Neural progenitor cell (in vitro differentiated cells): ENCODE measurements around the gene ZNF304. TPM values are rescaled to one million over a fixed set of nuclear protein-coding genes. Genes with fewer than 3 reads are reported as not detected.
"Not testable (repeated sequence)": the region's sequence is repeated elsewhere in the genome, so short reads cannot be mapped to it uniquely, and the experiment has no call there.

Experiments used
- DNase-seq: peaks from one replicate; pipeline ENCODE4 v3.0.0-alpha.2; 2016; ENCODE audit warnings: low spot score
- H2AFZ ChIP-seq: fragments of 200-600 bp; sonication (generic); replicated peaks from 2 replicates; pipeline ENCODE4 v1.6.1; 2016; ENCODE audit warnings: antibody characterized with exemption
- H3F3A ChIP-seq: fragments of 200-600 bp; sonication (generic); 2 replicates; pipeline ENCODE4 v1.6.1; 2016; ENCODE audit warnings: antibody characterized with exemption, low read depth
- H3K27ac ChIP-seq: fragments of 200-600 bp; sonication (generic); 2 replicates; pipeline ENCODE4 v1.5.1; 2016; ENCODE audit warnings: mild to moderate bottlenecking
- H3K27me3 ChIP-seq: fragments of 200-600 bp; sonication (generic); 2 replicates; pipeline ENCODE4 v1.6.1; 2016; ENCODE audit warnings: mild to moderate bottlenecking, moderate library complexity
- H3K36me3 ChIP-seq: fragments of 200-600 bp; sonication (generic); 2 replicates; pipeline ENCODE4 v1.5.1; 2016
- H3K4me1 ChIP-seq: fragments of 200-600 bp; sonication (generic); 2 replicates; pipeline ENCODE4 v1.6.1; 2016; ENCODE audit warnings: mixed run types
- H3K4me2 ChIP-seq: fragments of 200-600 bp; sonication (generic); 2 replicates; pipeline ENCODE4 v1.6.1; 2016
- H3K4me3 ChIP-seq: fragments of 200-600 bp; sonication (generic); 2 replicates; pipeline ENCODE4 v1.5.1; 2016
- H3K79me2 ChIP-seq: fragments of 200-600 bp; sonication (generic); 2 replicates; pipeline ENCODE4 v1.6.1; 2016; ENCODE audit warnings: low read depth
- H3K9ac ChIP-seq: fragments of 200-600 bp; sonication (generic); 2 replicates; pipeline ENCODE4 v1.6.1; 2016
- H3K9me3 ChIP-seq: fragments of 200-600 bp; sonication (generic); 2 replicates; pipeline ENCODE4 v1.5.1; 2016; ENCODE audit warnings: low read depth
- H4K20me1 ChIP-seq: fragments of 200-600 bp; sonication (generic); 2 replicates; pipeline ENCODE4 v1.6.1; 2016; ENCODE audit warnings: low read depth
- H3K27ac Mint-ChIP-seq: 3 replicates; pipeline ENCODE4 v1.8.0; 2021; ENCODE audit warnings: mixed read lengths
- H3K27me3 Mint-ChIP-seq: 2 replicates; pipeline ENCODE4 v1.8.0; 2022; ENCODE audit warnings: low read depth, mild to moderate bottlenecking, inconsistent platforms, moderate library complexity, mixed read lengths; ENCODE audit not compliant: insufficient read depth
- H3K36me3 Mint-ChIP-seq: 3 replicates; pipeline ENCODE4 v1.8.0; 2021; ENCODE audit warnings: mixed read lengths
- H3K4me1 Mint-ChIP-seq: 3 replicates; pipeline ENCODE4 v1.8.0; 2021; ENCODE audit warnings: mixed read lengths
- H3K4me3 Mint-ChIP-seq: 3 replicates; pipeline ENCODE4 v1.8.0; 2021; ENCODE audit warnings: mild to moderate bottlenecking, moderate library complexity, mixed read lengths
- H3K9me3 Mint-ChIP-seq: 3 replicates; pipeline ENCODE4 v1.8.0; 2020; ENCODE audit warnings: mixed read lengths
- CTCF ChIP-seq: fragments of 200-600 bp; sonication (generic); IDR thresholded peaks from 2 replicates; pipeline ENCODE4 v1.5.1; 2017; ENCODE audit warnings: antibody characterized with exemption, mild to moderate bottlenecking
- EZH2 ChIP-seq: fragments of 200-600 bp; sonication (generic); IDR thresholded peaks from 2 replicates; pipeline ENCODE4 v1.6.1; 2017; ENCODE audit warnings: antibody characterized with exemption, mild to moderate bottlenecking, moderate library complexity
- EZH2phosphoT487 ChIP-seq: fragments of 200-600 bp; sonication (generic); IDR thresholded peaks from 2 replicates; pipeline ENCODE4 v1.6.1; 2017; ENCODE audit warnings: antibody characterized with exemption
- total RNA-seq: library from RNA; depleted of rRNA; stranded (reverse); fragments of >200 nt; gene quantifications from 2 replicates; pipeline ENCODE4 v1.2.3, GENCODE V29; 2015; ENCODE audit warnings: low replicate concordance

Gene ZNF304
- total RNA-seq, 1 donor from 2014 or later: 15.5 TPM

GRCh38 chr19:57374179-57374578, 23.1 kb downstream of the ZNF304 start:
- H3K4me3 ChIP-seq: no peak overlapping the region
- no peaks in the 10 kb centered on the region for H3K4me1 ChIP-seq
- H3K9me3 Mint-ChIP-seq: peaks cover 37% of the 10 kb centered on the region
- TF ChIP-seq EZH2: no peak
- no peak for TF ChIP-seq CTCF
- no peak for TF ChIP-seq EZH2phosphoT487
- no peaks in the 10 kb centered on the region for H3K36me3 ChIP-seq
- no peak overlapping the region for H3K4me3 Mint-ChIP-seq
- no peaks in the 10 kb centered on the region for H3K4me1 Mint-ChIP-seq
- no peak overlapping the region for H3K4me2 ChIP-seq
- no peaks in the 10 kb centered on the region for H3K9me3 ChIP-seq
- peaks cover 2% of the 10 kb centered on the region for H3K27me3 Mint-ChIP-seq
- H3F3A ChIP-seq: no peaks in the 10 kb centered on the region
- peaks cover 52% of the 10 kb centered on the region for H3K36me3 Mint-ChIP-seq
- H3K79me2 ChIP-seq: no peaks in the 10 kb centered on the region
- H3K27ac Mint-ChIP-seq: no peak overlapping the region
- H4K20me1 ChIP-seq: no peaks in the 10 kb centered on the region
- DNase-seq: no peak
- H3K9ac ChIP-seq: no peak overlapping the region
- H3K27me3 ChIP-seq: no peaks in the 10 kb centered on the region
- H3K27ac ChIP-seq: no peak overlapping the region
- no peak overlapping the region for H2AFZ ChIP-seq

GRCh38 chr19:57374647-57375046, 23.6 kb downstream of the ZNF304 start:
- not testable (repeated sequence) for H3K9me3 ChIP-seq, H3K27ac Mint-ChIP-seq, H3K27me3 ChIP-seq, H3K4me1 ChIP-seq, H3K79me2 ChIP-seq, H3F3A ChIP-seq, H3K36me3 ChIP-seq, DNase-seq, H3K9ac ChIP-seq, H3K4me3 ChIP-seq, H2AFZ ChIP-seq, H3K27me3 Mint-ChIP-seq, H3K4me2 ChIP-seq, H3K4me3 Mint-ChIP-seq, H3K4me1 Mint-ChIP-seq, H3K27ac ChIP-seq, H4K20me1 ChIP-seq
- peaks cover 52% of the 10 kb centered on the region for H3K36me3 Mint-ChIP-seq
- peaks cover 40% of the 10 kb centered on the region for H3K9me3 Mint-ChIP-seq

- no peak overlapping the region for H3K4me3 Mint-ChIP-seq
- TF ChIP-seq CTCF (no peak), EZH2 (no peak), EZH2phosphoT487 (no peak)
- Histone ChIP-seq H3K36me3 (no peaks in the 10 kb centered on the region), H3K79me2 (no peaks in the 10 kb centered on the region), H3K4me1 (no peaks in the 10 kb centered on the region), H4K20me1 (no peaks in the 10 kb centered on the region), H3K9me3 (no peaks in the 10 kb centered on the region), H3F3A (no peaks in the 10 kb centered on the region), H3K27me3 (no peaks in the 10 kb centered on the region), H2AFZ (no peak overlapping the region), H3K4me3 (no peak overlapping the region), H3K27ac (no peak overlapping the region), H3K9ac (no peak overlapping the region), H3K4me2 (no peak overlapping the region)
- peaks cover 2% of the 10 kb centered on the region for H3K27me3 Mint-ChIP-seq
- H3K4me1 Mint-ChIP-seq: no peaks in the 10 kb centered on the region
- peaks cover 50% of the 10 kb centered on the region for H3K36me3 Mint-ChIP-seq
- peaks cover 41% of the 10 kb centered on the region for H3K9me3 Mint-ChIP-seq
- no peak overlapping the region for H3K27ac Mint-ChIP-seq
- no peak for DNase-seq
Observed at GRCh38 chr19:57376151-57376550, 25.1 kb downstream of the ZNF304 start.

- Histone ChIP-seq H3F3A (no peaks in the 10 kb centered on the region), H3K4me1 (no peaks in the 10 kb centered on the region), H3K9ac (no peak overlapping the region), H3K9me3 (no peaks in the 10 kb centered on the region), H3K36me3 (no peaks in the 10 kb centered on the region), H3K27ac (no peak overlapping the region), H3K79me2 (no peaks in the 10 kb centered on the region), H3K4me2 (no peak overlapping the region), H4K20me1 (no peaks in the 10 kb centered on the region), H3K4me3 (no peak overlapping the region), H3K27me3 (no peaks in the 10 kb centered on the region), H2AFZ (no peak overlapping the region)
- Mint-ChIP-seq H3K27me3 (peaks cover 2% of the 10 kb centered on the region), H3K4me1 (no peaks in the 10 kb centered on the region), H3K9me3 (peaks cover 41% of the 10 kb centered on the region), H3K36me3 (peaks cover 45% of the 10 kb centered on the region), H3K4me3 (no peak overlapping the region), H3K27ac (no peak overlapping the region)
- DNase-seq: no peak
- no peak for TF ChIP-seq EZH2phosphoT487
Observed at GRCh38 chr19:57377498-57378146, 26.6 kb downstream of the ZNF304 start.
